PFSK-1 (cell line): Measurements from ENCODE around the gene RAB4A.

ENCODE experiments used
- POLR2AphosphoS5 ChIP-seq: IDR thresholded peaks from 2 replicates; pipeline ENCODE4 v1.6.1; 2012; ENCODE audit warnings: low read depth, mild to moderate bottlenecking, control low read depth, low read length, moderate library complexity
- TF ChIP-seq, protein P1 (sequence below), 2 experiments: IDR thresholded peaks; 2 replicates each; pipeline versions ENCODE4 v1.6.1 to v1.8.0; 2011 to 2012; ENCODE audit warnings: low read depth in 2 of 2, low read length in 2 of 2, control low read depth in 1 of 2, inconsistent platforms in 1 of 2, mild to moderate bottlenecking in 1 of 2, moderate library complexity in 1 of 2; ENCODE audit not compliant: insufficient read depth in 1 of 2

DNA sequence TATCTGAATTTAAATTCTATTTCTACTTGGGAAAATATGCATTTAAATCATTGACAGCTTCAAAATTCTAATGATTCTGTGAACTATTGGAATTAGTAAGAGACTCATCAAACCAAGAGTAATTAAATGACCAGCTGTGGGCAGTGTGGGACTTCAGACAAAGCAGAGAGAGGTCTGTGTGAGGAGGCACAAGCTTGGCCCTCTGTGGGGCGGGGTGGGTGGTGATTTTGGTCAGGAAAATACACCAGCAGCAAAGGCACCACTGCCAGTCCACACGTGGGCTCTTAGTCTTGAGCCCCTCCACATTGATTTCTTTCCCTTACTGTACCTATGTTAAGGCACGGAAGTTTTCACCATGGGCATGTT lies 39.2 kb upstream of the RAB4A start:
- no peak for TF ChIP-seq POLR2AphosphoS5
- TF ChIP-seq, protein P1, sequence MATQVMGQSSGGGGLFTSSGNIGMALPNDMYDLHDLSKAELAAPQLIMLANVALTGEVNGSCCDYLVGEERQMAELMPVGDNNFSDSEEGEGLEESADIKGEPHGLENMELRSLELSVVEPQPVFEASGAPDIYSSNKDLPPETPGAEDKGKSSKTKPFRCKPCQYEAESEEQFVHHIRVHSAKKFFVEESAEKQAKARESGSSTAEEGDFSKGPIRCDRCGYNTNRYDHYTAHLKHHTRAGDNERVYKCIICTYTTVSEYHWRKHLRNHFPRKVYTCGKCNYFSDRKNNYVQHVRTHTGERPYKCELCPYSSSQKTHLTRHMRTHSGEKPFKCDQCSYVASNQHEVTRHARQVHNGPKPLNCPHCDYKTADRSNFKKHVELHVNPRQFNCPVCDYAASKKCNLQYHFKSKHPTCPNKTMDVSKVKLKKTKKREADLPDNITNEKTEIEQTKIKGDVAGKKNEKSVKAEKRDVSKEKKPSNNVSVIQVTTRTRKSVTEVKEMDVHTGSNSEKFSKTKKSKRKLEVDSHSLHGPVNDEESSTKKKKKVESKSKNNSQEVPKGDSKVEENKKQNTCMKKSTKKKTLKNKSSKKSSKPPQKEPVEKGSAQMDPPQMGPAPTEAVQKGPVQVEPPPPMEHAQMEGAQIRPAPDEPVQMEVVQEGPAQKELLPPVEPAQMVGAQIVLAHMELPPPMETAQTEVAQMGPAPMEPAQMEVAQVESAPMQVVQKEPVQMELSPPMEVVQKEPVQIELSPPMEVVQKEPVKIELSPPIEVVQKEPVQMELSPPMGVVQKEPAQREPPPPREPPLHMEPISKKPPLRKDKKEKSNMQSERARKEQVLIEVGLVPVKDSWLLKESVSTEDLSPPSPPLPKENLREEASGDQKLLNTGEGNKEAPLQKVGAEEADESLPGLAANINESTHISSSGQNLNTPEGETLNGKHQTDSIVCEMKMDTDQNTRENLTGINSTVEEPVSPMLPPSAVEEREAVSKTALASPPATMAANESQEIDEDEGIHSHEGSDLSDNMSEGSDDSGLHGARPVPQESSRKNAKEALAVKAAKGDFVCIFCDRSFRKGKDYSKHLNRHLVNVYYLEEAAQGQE (IDR thresholded peaks at IDR 0.05; ENCODE audit: insufficient read depth in 1 of 2, low read depth in 2 of 2, low read length in 2 of 2): no peak
